GM10266 (cell line): Measurements from ENCODE around the gene SLC22A6.

Experiments used
- DNase-seq: peaks from one replicate; pipeline ENCODE4 v3.0.0; 2012; ENCODE audit errors: extremely low spot score
- TF ChIP-seq, protein P1 (sequence below): IDR thresholded peaks from 2 replicates; pipeline ENCODE4 v1.5.1; 2012; ENCODE audit warnings: mild to moderate bottlenecking, low read depth; ENCODE audit not compliant: control insufficient read depth, insufficient read depth; ENCODE audit errors: missing control alignments

Gene SLC22A6

DNA sequence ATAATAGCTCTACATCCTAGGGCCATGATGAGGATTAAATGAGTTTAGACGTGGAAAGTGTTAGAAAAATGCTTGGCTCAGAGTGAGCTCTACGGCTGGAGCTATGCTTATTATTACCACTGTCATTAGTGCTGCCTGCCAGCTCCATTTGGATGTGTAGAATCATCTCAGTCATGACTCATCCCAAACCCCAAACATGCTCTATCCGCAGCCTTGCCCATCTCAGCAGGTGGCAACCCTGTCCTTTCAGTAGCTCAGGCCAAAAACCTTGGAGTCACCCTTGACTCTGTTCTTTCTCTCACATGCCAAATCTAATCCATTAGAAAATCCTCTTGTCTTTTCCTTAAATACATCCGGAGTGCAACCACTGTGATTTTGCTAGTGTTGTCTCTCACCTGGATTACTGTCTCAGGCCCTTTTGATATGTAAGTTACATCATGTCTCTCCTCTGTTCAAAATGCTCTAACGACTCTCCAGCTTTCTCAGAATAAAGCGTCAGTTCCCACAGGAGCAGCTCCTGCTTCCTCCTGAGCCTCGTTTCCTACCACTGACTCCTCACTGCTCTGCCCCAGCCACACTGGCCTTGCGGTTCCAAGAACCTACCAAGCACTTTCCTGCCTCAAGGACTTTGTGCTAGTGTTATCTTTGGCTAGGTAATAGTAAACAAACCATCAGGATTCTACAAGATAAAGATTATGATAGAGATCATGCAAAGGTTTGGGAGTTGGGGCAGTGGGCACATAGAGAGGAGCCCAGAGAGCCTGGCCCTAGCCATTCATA, 53.1 kb downstream of the SLC22A6 start:
- TF ChIP-seq, protein P1, sequence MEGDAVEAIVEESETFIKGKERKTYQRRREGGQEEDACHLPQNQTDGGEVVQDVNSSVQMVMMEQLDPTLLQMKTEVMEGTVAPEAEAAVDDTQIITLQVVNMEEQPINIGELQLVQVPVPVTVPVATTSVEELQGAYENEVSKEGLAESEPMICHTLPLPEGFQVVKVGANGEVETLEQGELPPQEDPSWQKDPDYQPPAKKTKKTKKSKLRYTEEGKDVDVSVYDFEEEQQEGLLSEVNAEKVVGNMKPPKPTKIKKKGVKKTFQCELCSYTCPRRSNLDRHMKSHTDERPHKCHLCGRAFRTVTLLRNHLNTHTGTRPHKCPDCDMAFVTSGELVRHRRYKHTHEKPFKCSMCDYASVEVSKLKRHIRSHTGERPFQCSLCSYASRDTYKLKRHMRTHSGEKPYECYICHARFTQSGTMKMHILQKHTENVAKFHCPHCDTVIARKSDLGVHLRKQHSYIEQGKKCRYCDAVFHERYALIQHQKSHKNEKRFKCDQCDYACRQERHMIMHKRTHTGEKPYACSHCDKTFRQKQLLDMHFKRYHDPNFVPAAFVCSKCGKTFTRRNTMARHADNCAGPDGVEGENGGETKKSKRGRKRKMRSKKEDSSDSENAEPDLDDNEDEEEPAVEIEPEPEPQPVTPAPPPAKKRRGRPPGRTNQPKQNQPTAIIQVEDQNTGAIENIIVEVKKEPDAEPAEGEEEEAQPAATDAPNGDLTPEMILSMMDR = no peak
- DNase-seq = no peak

GRCh38 chr11:62930666-62931065, 54.1 kb downstream of the SLC22A6 start:
- TF ChIP-seq, protein P1 = no peak
- no peak for DNase-seq

DNA sequence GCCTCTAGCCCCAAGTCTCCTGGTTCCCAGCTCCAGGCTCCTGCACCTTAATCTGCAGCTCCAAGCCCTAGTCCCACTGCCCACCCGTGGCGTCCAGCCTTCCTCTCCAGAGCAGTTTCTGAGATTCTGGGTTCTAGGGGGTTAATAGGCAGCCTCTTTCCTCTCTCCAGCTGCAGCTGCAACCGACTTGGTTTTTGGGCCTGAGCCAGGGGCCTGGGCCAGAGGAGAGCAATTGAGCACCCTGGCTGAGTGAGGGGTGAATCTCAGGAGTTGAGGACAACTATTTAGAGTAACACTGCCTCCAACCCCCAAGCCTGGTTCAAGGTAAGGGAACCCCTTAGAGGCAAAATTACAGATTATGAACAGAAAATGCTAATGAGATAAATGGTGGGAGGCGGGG, 54.6 kb downstream of the SLC22A6 start:
- TF ChIP-seq, protein P1 = no peak
- no peak for DNase-seq

GRCh38 chr11:62928011-62928410, 56.8 kb downstream of the SLC22A6 start:
- TF ChIP-seq, protein P1 = no peak
- DNase-seq = no peak

DNA sequence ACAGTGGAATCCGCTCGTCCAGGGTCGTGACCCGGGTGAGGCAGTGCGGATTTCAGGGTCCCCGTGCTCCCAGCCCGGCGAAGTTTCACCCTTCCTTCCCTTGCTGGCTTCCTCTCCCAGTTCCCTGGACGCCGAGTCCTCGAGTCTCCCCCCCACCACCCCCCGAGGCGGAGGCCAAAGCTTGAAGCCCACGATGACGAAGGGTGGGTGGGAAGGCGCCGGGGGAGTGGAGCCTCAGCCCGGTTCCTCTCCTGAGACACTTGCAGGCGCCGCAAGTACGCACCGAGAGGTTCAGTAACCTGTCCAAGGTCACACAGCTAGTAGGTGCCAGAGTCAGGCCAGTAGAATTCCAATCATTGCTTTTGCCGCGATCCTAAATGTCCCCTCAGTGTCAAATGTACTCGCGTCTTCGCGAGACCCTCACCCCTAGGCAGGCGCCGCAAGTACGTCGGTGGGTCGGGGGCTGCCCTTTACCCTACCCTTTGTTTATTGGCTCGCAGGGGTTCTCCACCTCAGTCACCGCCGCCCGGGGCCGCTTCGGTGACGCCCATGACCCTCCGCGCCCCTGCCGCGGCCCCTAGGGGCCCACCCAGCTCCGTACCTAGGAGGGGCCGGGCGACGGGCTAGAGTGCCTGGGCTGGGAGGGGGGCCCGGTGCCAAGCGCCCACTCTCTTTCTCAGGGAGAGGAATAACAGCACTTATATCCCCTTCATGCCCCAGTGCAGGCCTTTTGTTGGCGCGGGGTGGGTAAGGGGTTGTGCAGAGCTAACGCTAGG, 57.9 kb downstream of the SLC22A6 start:
- DNase-seq = no peak

More for the DNA sequence above, 57.9 kb downstream of the SLC22A6 start:
- TF ChIP-seq, protein P1 = no peak
